ENCODE results near the gene KCNQ5. TPM values are rescaled to one million over a fixed set of nuclear protein-coding genes. Genes with fewer than 3 reads are reported as not detected.

The KCNQ5 gene
- total RNA-seq, 1 donor from 2014 or later: 0.08 TPM

GRCh38 chr6:72984981-72985665 is 363.3 kb downstream of the KCNQ5 start:
- H3K36me3 Mint-ChIP-seq (ENCODE audit: low read depth, unreplicated experiment): peaks cover 4% of the 10 kb centered on the region
- H3K27me3 Mint-ChIP-seq (ENCODE audit: unreplicated experiment): peaks cover 5% of the 10 kb centered on the region
- no peaks in the 10 kb centered on the region for H3K4me1 Mint-ChIP-seq (ENCODE audit: unreplicated experiment)
- no peak for DNase-seq (ENCODE audit: low spot score)
- H3K4me3 Mint-ChIP-seq (ENCODE audit: unreplicated experiment): no peak overlapping the region
- peaks cover 5% of the 10 kb centered on the region for H3K9me3 Mint-ChIP-seq (ENCODE audit: unreplicated experiment)
- no peak overlapping the region for H3K27ac Mint-ChIP-seq (ENCODE audit: unreplicated experiment)
- TF ChIP-seq CTCF (IDR thresholded peaks at IDR 0.05; ENCODE audit: unreplicated experiment): no peak

DNA sequence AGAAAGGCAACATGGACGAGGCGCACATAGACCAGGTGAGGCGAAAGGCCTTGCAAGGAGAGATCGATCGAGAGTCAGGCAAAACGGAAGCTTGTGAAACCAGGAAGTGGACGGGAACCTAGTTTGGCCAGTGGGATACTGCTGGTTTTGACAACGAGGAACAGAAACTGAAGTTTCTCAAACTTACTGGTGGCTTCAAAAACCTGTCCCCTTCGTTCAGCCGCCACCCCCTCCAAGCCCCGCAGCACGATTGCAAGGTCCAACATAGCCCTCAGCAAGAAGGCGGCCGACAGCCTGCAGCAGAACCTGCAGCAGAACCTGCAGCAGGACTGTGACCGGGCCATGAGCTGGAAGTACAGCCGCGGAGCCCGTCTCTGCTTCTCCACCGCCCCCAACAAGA is 365.4 kb downstream of the KCNQ5 start:
- H3K36me3 Mint-ChIP-seq (ENCODE audit: low read depth, unreplicated experiment): peaks cover 4% of the 10 kb centered on the region
- no peak overlapping the region for H3K27ac Mint-ChIP-seq (ENCODE audit: unreplicated experiment)
- peaks cover 3% of the 10 kb centered on the region for H3K27me3 Mint-ChIP-seq (ENCODE audit: unreplicated experiment)
- DNase-seq (ENCODE audit: low spot score): no peak
- no peak overlapping the region for H3K4me3 Mint-ChIP-seq (ENCODE audit: unreplicated experiment)
- peaks cover 5% of the 10 kb centered on the region for H3K9me3 Mint-ChIP-seq (ENCODE audit: unreplicated experiment)
- H3K4me1 Mint-ChIP-seq (ENCODE audit: unreplicated experiment): no peaks in the 10 kb centered on the region
- TF ChIP-seq CTCF (IDR thresholded peaks at IDR 0.05; ENCODE audit: unreplicated experiment): no peak

DNA sequence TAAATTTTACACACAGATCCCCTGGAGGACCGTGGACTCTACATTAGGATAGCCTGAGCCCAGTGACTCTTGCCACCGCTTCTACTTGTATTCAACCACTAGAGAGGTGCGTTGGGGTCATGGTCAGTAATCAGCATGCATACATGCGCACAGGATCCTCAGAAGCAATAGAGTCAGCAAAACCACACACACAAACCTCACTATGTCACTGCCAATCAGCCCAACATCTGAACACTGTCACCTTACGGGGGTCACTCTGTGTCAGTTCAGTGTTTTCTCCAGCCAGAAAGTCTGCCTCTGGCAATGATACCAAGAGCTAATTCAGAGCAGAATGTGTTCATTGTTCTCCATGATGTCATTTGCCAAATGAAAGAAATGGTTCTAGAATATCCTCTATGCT is 378.1 kb downstream of the KCNQ5 start:
- Mint-ChIP-seq H3K27ac (ENCODE audit: unreplicated experiment) (no peak overlapping the region), H3K27me3 (ENCODE audit: unreplicated experiment) (peaks cover 1% of the 10 kb centered on the region), H3K4me3 (ENCODE audit: unreplicated experiment) (no peak overlapping the region), H3K4me1 (ENCODE audit: unreplicated experiment) (no peaks in the 10 kb centered on the region), H3K9me3 (ENCODE audit: unreplicated experiment) (no peaks in the 10 kb centered on the region), H3K36me3 (ENCODE audit: low read depth, unreplicated experiment) (no peaks in the 10 kb centered on the region)
- DNase-seq (ENCODE audit: low spot score): no peak
- no peak for TF ChIP-seq CTCF (IDR thresholded peaks at IDR 0.05; ENCODE audit: unreplicated experiment)

DNA sequence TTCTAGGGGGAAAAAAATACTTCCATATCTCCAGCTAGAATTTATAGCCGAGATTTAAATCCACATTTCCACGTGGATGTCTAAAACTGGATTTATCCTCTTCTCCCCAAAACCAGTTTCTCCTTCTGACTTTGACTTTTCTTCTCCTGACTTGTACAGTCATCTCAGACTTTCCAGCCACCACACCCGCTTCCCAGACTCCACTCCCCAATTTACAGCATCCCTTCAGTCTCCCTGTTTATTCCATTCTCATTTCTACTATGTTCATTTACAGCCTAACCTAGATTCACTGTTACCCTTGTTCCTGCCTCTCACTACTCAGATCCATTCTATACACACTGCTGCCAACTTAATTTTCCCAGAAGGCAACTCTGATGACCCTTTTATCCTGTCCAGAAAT is 378.6 kb downstream of the KCNQ5 start:
- no peak overlapping the region for H3K27ac Mint-ChIP-seq (ENCODE audit: unreplicated experiment)

More for the DNA sequence above, 378.6 kb downstream of the KCNQ5 start:
- Mint-ChIP-seq H3K27me3 (ENCODE audit: unreplicated experiment) (peaks cover 1% of the 10 kb centered on the region), H3K9me3 (ENCODE audit: unreplicated experiment) (no peaks in the 10 kb centered on the region), H3K36me3 (ENCODE audit: low read depth, unreplicated experiment) (no peaks in the 10 kb centered on the region), H3K4me3 (ENCODE audit: unreplicated experiment) (no peak overlapping the region), H3K4me1 (ENCODE audit: unreplicated experiment) (no peaks in the 10 kb centered on the region)
- no peak for TF ChIP-seq CTCF (IDR thresholded peaks at IDR 0.05; ENCODE audit: unreplicated experiment)
- no peak for DNase-seq (ENCODE audit: low spot score)

Measured in endothelial cell (in vitro differentiated cells).